DOHH2 (cell line): ENCODE measurements around the gene CYP2F1.

ENCODE experiments used
- H3F3A ChIP-seq: fragments of 200-600 bp; sonication (generic), shearing (Covaris generic); 2 replicates; pipeline ENCODE4 v1.6.0; 2016; ENCODE audit warnings: antibody characterized with exemption, mild to moderate bottlenecking; ENCODE audit not compliant: control insufficient read depth, insufficient read depth
- H3K27ac ChIP-seq: fragments of 200-600 bp; sonication (generic); 2 replicates; pipeline ENCODE4 v1.5.1; 2014; ENCODE audit warnings: low read depth, mild to moderate bottlenecking, low read length, moderate library complexity
- H3K27me3 ChIP-seq: fragments of 200-600 bp; sonication (generic); 2 replicates; pipeline ENCODE4 v1.6.1; 2014; ENCODE audit warnings: mild to moderate bottlenecking, low read length, mixed read lengths; ENCODE audit not compliant: control insufficient read depth
- H3K36me3 ChIP-seq: fragments of 200-600 bp; sonication (generic); 2 replicates; pipeline ENCODE4 v1.6.1; 2014; ENCODE audit warnings: mild to moderate bottlenecking, low read length, moderate library complexity, mixed read lengths; ENCODE audit not compliant: control insufficient read depth
- H3K4me1 ChIP-seq: fragments of 200-600 bp; sonication (generic); 2 replicates; pipeline ENCODE4 v1.6.1; 2014; ENCODE audit warnings: mild to moderate bottlenecking, low read length, mixed read lengths; ENCODE audit not compliant: control insufficient read depth
- H3K4me2 ChIP-seq: fragments of 200-600 bp; sonication (generic); 2 replicates; pipeline ENCODE4 v1.6.0; 2014; ENCODE audit warnings: mild to moderate bottlenecking, low read length, moderate library complexity
- H3K4me3 ChIP-seq: fragments of 200-600 bp; sonication (generic); 2 replicates; pipeline ENCODE4 v1.5.1; 2014; ENCODE audit warnings: mild to moderate bottlenecking, low read length, mixed read lengths
- H3K79me2 ChIP-seq: fragments of 200-600 bp; sonication (generic); 2 replicates; pipeline ENCODE4 v1.6.1; 2014; ENCODE audit warnings: mild to moderate bottlenecking, low read length, mixed read lengths; ENCODE audit not compliant: control insufficient read depth
- H3K9me2 ChIP-seq: fragments of 200-600 bp; sonication (generic); replicated peaks from 2 replicates; pipeline ENCODE4 v1.6.1; 2014; ENCODE audit warnings: mild to moderate bottlenecking, low read length, mixed read lengths; ENCODE audit not compliant: control insufficient read depth
- H3K9me3 ChIP-seq: fragments of 200-600 bp; sonication (generic); 2 replicates; pipeline ENCODE4 v1.6.1; 2014; ENCODE audit warnings: antibody characterized with exemption, low read length, mixed read lengths; ENCODE audit not compliant: control insufficient read depth, insufficient read depth
- H4K20me1 ChIP-seq: fragments of 200-600 bp; sonication (generic); 2 replicates; pipeline ENCODE4 v1.6.0; 2014; ENCODE audit warnings: low read depth, mild to moderate bottlenecking, antibody characterized with exemption, low read length, moderate library complexity; ENCODE audit not compliant: control insufficient read depth, insufficient read depth
- CTCF ChIP-seq: fragments of 200-600 bp; sonication (generic); IDR thresholded peaks from one replicate; pipeline ENCODE4 v1.5.1; 2014; ENCODE audit warnings: antibody characterized with exemption, mild to moderate bottlenecking, low read depth, low read length; ENCODE audit not compliant: poor library complexity, severe bottlenecking
- EZH2phosphoT487 ChIP-seq: fragments of 200-600 bp; sonication (generic); IDR thresholded peaks from 2 replicates; pipeline ENCODE4 v1.6.1; 2017; ENCODE audit warnings: borderline replicate concordance, mild to moderate bottlenecking, antibody characterized with exemption, low read length, moderate library complexity, mixed read lengths

Gene CYP2F1

GRCh38 chr19:41114132-41114531 lies at the start of gene CYP2F1:
Gene CYP2F1 (plus strand): TSS chr19:41114432. CDS start chr19:41116189, 1,757 bp downstream.
- Histone ChIP-seq H3K9me2 (no peaks in the 10 kb centered on the region), H3K4me2 (no peak within 1 kb of the TSS), H3K36me3 (no peaks in the 10 kb centered on the region), H3K79me2 (no peaks in the 10 kb centered on the region), H3K9me3 (no peaks in the 10 kb centered on the region), H3K4me3 (no peak within 1 kb of the TSS), H3K4me1 (no peaks in the 10 kb centered on the region), H4K20me1 (no peaks in the 10 kb centered on the region), H3K27me3 (no peaks in the 10 kb centered on the region), H3F3A (no peaks in the 10 kb centered on the region), H3K27ac (no peak within 1 kb of the TSS)
- no peak for TF ChIP-seq EZH2phosphoT487
- TF ChIP-seq CTCF, result no peak

- no peaks in the 10 kb centered on the region for H3K4me1 ChIP-seq
- peaks cover 12% of the 10 kb centered on the region for H3K27me3 ChIP-seq
- no peak overlapping the region for H3K27ac ChIP-seq
- H3K9me2 ChIP-seq, result no peaks in the 10 kb centered on the region
- TF ChIP-seq CTCF, result no peak
- no peak for TF ChIP-seq EZH2phosphoT487
- H3K9me3 ChIP-seq, result no peaks in the 10 kb centered on the region
- no peak overlapping the region for H3K4me2 ChIP-seq
- no peak overlapping the region for H3K4me3 ChIP-seq
- no peaks in the 10 kb centered on the region for H4K20me1 ChIP-seq
- no peaks in the 10 kb centered on the region for H3K79me2 ChIP-seq
- H3F3A ChIP-seq, result no peaks in the 10 kb centered on the region
- H3K36me3 ChIP-seq, result no peaks in the 10 kb centered on the region
These were observed 49.2 kb upstream of the CYP2F1 start for GRCh38 chr19:41064974-41065569.

- Histone ChIP-seq H3K9me3 (no peaks in the 10 kb centered on the region), H3F3A (no peaks in the 10 kb centered on the region), H4K20me1 (no peaks in the 10 kb centered on the region), H3K4me3 (no peak overlapping the region), H3K9me2 (no peaks in the 10 kb centered on the region), H3K36me3 (no peaks in the 10 kb centered on the region), H3K79me2 (no peaks in the 10 kb centered on the region), H3K4me1 (no peaks in the 10 kb centered on the region), H3K27ac (no peak overlapping the region), H3K4me2 (no peak overlapping the region), H3K27me3 (no peaks in the 10 kb centered on the region)
- no peak for TF ChIP-seq EZH2phosphoT487
- no peak for TF ChIP-seq CTCF
These were observed 37.9 kb upstream of the CYP2F1 start for GRCh38 chr19:41076286-41076685.
